ENCODE data around the gene NFASC.
A peak's percentile ranks its signal among the peaks of the same experiment; 100 is the strongest.

NFASC gene

DNA sequence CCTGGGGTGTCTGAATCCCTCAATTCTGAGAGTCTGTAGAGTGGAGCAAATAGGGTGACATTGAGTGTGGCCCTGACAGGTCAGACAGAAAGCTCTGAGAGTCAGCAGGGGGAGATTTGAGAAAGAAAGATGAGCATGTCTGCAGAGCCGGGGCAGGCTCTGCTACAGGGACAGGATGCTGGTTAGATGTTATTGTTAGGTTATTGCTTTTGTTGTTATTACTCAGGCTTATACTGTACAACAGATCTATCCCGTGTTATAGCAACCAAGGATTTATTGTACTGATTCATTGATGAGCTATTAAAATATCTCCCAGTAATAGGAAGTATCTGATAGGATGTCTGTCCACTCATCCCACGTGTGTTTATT, 59.5 kb downstream of the NFASC start:
- DNase-seq = no peak

DNA sequence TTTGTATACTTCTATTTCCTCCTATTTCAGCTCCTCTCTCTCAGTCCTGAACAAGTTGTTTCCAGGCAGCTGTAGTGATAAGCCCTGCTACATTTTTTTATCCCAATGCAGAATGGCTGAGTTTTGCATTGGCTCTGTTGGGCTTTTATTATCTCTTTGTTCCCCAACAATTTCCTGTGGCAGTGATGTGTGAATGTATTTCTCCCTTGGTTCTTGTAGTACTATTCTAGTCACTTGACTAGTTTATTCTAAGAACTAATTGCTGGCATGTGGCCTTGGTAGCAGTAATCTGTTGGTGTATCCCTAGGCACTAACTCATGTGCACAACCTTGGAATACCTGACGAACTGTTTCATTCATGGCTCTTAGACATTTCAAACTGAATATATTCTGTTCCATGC, 60.7 kb downstream of the NFASC start:
- DNase-seq = no peak

DNA sequence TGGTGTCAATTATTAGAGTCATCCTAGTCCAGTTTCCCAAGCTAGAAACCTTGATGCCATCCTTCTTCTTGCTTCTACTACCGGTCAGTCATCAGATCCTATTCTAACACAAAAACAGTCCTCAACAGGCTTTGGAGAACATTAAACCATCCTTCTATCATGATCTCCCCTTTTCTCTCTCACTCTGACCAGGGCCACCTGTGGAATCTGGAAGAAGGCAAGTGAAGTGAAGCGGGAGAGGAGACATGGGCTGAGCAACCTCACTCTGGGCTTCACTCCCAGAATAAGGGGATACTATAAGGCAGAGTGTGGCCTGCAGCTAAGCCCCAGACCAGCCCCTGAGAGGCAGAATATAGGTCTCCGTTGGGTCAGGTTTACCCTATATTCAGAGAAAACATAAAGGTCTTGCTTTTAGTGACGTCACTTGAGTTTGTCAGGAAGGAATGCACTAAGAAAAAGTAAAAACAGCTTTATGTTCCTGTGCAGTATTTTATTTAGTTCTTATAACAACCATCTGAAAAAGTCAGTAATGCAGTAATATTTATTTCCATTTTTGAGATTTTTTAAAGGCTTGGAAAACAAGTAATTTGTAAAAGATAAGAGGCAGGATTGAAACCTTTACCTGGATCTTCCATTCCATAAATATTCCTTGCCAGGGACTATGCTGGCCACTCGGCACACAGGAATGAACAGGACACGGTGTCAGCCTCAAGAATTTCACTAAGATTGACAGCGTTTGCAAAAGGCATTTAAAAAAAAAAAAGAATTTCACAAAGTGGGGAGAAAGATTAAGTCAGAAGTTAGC, 61.3 kb downstream of the NFASC start:
- DNase-seq = no peak

DNA sequence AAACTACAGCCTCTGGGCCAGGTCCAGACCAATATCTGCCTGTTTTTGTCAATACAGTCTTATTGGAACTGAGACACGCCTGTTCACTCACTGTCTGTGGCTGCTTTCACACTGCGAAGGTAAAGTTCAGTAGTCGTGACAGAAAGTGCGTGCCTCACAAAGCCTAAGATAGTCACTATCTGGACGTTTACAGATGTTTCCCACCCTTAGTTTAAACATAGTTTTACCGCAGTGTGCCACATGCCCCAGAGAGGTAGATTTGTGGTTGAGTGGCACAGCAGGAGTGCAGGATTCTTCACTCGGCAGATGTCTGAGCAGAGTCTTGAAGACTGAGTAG, 61.9 kb downstream of the NFASC start:
- no peak for DNase-seq

DNA sequence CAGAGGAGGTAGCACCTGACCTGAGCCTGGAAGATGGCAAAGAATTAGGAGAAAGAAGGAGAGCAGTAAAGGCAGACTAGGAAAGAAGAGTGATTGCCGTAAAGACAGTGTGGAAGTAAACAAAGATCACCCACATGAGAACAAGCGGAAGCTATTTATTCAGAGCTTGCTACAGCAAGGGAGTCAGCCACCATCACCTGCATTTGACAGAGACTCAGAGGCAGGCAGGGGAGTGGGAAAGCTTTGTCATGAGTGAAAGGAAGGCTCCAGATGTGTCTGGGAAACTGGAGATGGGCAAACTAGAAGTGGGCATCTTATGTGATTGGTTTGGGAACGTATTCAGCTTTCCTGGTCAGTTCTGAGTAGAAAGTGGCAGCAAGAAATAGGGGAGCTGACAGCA, 64.5 kb downstream of the NFASC start:
- no peak for DNase-seq

DNA sequence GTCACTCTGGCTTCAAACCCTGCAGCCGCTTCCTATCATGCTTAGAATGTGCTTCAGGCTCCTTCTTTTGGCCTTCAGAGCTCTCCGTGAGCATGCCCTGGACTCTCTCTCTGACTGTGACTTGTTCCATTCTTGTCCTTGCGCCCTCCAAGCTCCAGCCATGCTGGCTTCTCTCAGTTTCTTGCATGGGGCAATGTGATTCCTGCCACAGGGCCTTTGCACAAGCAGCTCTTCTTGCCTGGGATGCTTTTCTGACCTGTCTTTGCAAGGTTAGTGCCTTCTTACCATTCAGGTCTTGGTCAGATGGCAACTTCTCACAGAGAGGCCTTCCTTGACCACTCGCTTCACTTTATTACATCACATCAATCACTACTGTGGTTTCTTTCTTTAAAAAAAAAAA, 66.1 kb downstream of the NFASC start:
- DNase-seq = no peak

DNA sequence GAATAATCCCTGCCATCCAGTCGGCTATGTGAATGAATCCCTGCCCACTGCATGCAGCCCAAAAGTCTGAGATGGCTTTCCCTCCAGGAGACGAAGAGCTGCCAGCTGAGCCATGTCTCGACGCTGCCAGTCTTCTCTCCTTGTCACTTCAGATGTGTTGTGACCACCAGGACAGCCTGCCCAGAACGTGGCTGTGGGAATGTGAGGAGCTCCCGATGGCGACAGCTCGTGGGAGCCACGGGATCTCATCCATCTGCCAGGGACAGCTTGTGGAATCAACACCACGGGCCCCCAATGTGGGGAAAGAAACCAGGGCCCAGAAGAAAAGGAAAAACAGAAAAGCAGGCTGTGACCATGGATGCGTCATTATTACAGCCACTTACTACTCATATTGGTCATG, 67.2 kb downstream of the NFASC start:
- DNase-seq = no peak

DNA sequence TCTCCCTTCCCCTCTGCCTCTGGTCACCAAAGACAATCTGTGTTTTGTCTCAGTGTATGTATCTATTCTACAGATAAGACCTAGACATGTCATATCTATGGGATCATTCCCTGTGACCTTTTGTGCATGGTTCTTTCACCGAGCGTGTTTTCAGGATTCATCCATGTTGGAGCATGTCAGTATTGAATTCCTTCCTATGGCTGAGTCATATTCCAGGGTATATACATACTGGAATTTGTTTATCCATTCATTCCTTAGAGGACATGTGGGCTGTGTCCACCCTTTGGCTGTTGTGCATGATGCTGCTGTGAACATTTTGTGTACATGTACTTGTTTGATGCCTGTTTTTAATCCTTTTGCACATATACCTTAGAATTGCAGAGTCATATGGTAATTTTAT, 69.9 kb downstream of the NFASC start:
- DNase-seq = no peak

DNA sequence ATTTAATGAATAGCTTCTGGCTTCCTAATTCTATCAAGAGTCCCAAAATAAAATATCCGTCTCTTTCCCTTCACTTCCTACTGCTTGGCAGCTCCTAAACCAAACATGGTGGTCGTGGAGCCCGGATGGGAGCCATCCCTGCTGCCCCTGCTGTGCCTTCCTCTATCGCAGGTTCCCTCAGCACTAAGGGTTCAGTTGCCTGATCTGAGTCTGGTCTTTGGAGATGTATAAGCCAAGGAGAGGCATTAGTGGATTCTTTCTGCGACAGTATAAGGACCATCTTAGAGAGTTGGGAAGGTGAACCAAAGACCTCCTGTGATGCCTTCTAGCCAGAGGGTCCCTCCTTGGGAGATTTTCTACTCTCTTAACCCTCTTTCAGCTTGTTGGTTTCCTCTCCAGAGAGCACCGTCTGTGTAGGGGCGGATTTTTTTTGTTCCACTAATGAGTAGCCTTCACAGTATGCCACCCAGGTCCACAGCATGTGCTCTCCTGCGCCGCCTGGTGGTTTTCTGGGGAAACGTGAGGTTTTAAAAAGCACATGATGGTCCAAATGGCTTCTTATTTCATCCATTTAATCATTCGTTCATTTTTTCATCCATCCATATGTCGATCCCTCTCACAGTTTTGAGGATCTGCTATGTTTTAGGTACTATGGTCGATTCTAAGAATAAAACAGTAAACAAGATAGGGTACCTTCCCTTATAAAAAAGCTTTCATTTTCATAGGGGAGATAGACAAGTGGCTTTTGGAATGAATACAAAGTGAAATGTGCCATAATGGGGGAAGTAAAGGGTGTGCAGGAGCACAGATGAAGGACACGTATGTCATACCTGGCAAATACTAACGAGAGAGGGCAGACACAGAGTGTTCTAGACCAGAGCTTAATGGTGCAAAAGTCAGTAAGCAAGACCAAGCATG, 71.0 kb downstream of the NFASC start:
- DNase-seq = peak; percentile 3 to 8

DNA sequence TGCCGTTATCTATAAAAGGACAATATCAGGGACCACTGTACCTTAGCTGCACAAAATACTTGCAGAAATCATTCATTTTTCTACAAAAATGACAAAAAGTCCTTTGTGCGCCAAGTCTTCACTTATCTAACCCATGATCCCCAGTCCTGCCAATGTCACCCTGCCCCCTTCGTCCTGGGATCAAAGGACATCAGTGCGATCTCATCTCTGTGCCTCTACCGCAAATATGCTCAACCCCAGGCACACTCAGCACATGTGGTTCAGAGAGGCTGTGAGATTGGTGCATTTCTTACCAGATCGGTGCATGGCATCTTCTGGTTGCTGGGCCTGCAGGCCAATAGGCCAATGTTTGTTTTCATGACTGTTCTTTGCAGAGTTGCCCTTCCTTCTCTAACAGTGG, 72.8 kb downstream of the NFASC start:
- DNase-seq = no peak

DNA sequence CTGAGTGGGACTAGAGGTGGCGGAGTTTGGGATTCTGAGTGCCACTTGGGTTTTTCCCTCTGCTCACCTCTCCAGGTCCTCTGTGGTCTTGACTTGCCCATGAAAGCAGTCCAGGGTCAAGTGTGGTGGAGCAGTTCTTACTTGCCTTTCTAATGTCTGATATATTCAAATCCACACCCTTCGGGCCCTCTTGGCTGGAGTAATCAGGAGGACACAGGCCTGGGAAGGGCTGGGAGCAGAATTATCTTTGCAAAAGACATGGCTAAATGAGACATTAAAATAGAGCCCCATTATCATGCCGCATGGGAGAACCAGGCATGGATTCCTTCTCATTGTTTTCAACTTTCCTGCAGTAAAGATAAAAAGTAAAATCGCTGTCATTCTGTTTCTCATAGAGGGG, 74.0 kb downstream of the NFASC start:
- no peak for DNase-seq

DNA sequence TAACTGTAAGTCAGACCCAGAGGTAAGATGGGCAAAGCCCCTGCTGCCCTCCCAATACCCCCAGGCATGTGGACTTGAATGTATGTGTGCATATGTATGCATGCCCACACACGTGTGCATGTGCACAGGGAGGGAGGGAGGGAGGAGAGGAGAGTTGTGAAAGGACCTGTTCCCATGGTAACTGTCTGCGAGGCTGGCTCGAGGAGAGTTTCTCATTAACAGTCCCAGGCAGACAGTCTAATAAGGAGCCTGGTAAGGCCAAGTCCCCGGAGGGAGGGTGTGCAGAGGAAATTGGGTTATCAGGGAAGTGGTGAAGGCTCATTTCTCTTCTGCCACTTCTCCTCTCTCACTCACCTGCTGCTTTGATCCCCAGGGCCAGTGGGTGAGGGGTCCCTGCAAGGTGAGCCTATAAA, 74.9 kb downstream of the NFASC start:
- no peak for DNase-seq

DNA sequence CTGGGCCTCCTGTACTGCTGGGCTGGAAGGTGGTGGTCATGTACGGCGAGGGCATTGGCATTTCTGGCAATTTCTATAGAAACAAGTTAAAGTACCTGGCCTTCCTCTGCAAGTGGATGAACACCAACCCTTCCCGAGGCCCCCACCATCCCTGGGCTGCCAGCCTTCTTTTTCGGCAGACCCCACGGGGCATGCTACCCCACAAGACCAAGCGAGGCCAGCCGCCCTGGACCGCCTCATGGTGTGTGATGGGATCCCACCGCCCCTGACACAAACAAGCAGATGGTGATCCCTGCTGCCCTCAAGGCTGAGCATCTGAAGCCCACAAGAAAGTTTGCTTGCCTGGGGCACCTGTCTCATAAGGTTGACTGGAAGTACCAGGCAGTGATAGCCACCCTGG, 76.0 kb downstream of the NFASC start:
- no peak for DNase-seq

DNA sequence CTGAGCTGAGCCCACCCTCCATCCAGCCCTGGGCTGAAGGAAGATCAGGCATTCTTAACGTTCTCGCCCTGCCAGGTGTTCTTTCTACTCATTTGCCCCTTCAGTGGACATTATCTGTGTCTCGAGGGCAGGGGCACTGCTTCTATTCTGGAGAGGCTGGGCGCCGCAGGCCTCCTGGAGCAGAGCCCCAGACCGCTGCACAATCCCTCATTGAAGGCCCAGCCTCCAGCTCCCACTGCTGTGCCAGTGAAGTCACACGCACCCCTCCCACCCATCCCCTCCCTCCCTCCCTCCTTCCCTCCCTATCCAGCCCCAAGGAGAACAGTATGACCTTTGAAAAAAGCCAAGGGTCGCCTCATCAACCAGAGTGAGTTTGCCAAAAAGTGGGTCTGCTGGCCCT, 76.7 kb downstream of the NFASC start:
- no peak for DNase-seq

DNA sequence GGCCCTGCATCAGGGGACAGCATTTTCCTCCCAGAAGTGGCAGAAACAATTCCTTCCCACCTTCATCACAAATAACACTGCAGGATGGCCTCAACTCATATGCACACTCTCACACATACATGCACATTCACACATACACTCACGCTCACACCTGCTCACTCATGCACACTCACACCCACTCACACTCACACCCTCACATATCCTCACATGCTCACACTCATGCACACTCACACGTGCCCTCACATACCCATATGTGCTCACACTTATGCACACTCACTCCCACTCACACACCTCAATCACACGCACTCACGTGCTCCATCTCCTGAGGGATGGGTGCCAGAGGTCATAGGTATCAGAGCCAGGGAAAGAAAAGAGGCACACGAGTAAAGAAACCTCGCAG, 77.1 kb downstream of the NFASC start:
- no peak for DNase-seq

DNA sequence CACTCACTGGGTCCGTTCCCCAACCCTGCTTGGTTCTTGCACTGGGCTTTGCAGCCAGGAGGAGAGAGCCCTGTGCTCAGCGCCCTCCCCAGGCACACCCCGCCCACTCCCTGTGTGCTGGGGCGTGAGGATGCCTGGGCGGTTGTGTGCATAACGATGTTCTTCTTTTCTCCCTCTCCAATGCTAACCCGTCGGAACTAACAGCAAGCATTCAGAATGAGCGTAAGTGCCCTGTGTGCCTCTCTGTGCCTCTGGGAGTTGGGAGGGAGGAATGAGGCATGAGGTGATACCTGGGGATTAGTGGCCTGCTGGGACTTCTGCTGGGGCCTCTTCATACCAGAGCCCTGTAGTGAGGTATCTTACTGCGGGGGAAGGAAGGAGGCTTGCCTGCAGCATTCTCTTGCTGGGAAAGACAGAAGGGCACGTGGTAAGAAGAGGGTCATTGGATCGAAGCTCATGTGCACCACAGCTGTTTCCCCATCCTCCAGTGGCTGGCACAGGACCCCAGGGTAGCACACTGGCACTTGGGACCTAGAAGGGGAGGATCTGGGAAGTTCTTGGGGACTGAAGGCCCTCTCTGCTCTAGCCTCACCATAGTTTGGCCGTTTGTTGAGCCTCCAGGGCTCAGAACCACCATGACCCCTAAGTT, 79.8 kb downstream of the NFASC start:
- no peak for DNase-seq

DNA sequence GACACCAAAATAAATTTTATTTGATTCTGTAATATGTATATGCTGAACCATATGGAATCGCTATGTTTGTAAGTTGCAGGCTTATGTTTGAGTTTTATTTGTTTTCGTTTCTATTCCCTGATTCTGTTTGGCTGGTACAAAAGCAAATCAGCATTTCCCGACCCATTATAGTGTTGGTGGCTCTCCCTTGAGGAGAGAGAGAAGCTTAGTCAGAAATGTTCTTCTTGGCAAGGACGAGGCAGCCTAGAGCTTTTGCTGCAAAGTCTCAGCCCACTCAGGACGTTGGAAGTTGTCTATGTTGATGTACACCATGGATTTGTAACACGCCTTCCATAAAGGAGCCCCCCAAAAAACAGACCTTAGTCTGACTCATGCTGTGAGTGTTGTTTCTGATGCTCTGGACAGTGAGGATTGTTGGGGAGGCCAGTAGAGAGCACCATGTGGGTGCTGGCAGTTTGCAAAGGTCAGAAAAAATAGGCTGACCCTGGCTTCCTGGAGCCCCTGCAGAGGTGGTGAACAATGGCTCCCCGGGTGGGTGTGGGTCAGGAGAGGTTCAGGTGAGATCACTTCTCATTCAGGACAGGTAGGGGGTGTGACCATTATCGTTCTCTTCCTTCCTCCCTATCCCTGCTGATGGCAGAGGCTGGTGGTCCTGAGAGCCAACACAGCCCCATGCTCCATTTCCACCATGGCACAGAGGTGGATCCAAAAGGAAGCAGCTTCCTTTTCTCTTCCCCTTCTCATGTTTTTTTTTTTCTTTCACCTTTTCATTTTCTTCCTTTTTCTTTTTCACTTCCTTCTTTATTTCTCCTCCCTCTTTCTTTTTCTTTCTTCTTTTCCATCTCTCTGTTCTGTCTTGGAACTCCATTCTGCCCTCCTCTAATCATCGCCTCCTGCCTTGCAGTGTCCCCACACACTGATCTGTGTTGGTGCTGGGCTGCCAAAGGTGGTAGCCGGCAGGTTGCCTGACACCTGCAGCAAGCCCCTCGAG, 88.0 kb downstream of the NFASC start:
- no peak for DNase-seq

DNA sequence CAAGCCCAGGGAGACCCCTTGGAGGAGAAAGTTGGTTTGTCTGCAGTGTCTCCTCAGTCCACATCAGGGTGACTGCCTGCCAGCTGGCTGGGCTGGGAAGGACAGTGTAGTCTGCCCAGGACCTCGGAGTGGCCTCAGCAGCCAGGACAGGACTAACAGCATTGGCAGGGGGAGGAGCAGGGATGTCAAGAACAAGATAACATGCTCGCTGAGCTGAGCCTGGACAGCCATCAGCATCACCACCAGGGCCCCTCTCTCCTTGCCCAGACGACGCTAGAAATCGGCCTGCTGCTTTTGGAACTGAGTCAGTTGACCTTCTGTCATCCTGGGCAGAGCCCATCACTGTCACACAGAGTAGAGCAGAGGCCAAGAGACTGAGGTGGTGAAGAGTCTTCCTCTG, 88.7 kb downstream of the NFASC start:
- no peak for DNase-seq

DNA sequence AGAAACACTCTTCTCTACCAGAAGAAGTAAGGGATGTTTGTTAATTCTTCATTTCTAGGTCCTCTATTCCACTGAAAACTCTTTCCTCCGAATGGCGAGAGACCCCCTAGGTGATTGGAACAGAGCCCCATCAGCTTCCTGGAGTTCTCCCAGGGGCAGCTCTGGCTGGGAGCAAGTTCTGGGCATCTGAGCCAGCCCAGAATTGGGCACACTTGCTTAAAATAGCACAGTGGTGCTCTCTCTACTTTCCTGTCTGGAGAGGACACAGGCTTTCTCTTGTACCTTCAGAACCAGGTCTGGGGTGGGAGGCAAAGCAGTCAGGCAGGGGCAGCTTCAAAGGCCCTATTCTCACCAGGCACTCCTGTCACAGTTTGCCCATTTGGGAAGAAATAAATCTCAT, 89.2 kb downstream of the NFASC start:
- DNase-seq = no peak

DNA sequence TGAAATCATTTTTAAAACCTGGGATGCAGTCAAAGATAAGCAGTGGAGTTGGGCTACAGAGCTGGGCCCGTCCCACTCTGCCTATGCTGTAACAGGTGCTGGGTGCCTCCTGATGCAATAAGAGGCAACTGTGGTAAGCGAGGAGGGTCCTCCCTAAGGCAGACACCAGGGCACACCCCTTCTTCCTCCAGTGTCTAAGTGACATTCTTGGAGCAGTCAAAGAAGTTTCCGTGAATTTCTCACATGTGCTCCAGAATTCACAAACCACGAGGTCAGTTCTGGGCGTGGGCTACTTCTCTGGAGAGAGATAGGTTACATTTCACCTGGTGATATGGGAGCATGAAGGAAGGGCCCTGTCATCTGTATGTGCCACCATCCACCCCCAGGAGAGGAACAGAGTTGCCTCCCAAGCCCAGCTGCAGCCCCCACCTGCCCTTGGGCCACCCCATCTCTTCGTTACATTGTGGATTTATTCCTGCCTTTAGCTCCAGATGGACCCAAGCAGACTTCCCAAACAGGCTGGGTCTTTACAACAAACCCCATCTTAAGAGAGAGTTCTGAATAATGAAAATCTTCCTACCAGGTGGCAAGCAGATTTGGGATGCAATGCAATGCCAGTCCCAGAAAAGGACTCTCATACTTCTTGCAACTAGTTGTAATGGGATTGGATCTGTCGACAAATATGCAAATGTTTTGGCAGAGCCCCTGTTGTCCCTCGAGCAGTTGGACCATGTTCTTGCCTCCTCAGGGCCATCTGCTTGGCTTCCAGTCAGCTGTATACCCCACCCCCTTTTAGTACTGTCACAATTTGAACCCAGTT, 89.9 kb downstream of the NFASC start:
- DNase-seq = no peak

DNA sequence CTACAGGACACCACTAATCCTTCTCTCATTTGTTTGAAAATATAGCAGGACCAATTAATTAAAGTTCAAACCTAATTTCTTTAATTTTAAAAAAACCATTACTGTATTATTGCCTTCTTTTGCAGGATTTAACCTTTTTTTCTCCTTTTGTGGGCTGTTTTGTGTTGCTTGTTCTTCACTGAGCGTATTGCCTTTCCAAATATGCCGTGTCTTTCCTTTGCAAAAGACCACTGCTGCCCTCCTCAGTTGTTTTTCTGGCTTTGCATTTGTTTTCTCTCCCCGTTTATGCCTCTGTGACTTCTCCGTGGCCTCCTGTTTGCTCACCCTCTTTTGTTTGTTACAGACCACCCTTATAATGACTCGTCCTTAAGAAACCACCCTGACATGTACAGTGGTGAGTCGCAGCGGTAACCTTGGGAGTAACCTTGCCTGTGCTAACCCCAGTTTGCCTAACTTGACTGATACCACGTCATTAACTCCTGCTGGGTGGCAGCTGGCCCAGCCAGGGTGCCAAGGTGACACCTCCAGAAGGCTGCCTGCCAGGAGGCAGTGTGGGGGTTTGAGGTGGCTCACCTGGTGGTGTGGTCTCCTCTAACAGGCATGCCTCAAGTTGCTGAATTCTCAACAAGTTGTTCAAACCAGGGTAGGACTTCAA, 91.2 kb downstream of the NFASC start:
- DNase-seq = no peak

Measured in bone marrow (tissue), 2 donors.